Endodermal cell (in vitro differentiated cells): Measurements from ENCODE around the gene LTB. TPM values are rescaled to one million over a fixed set of nuclear protein-coding genes. Genes with fewer than 3 reads are reported as not detected.

Experiments used
- DNase-seq: peaks from one replicate; pipeline ENCODE4 v3.0.0-alpha.2; 2017
- H3K27ac ChIP-seq: 2 replicates; pipeline ENCODE4 v1.5.1; 2013; ENCODE audit warnings: mild to moderate bottlenecking, low read depth, low read length, moderate library complexity
- H3K27me3 ChIP-seq: 2 replicates; pipeline ENCODE4 v1.6.1; 2013; ENCODE audit warnings: mild to moderate bottlenecking, low read length, moderate library complexity; ENCODE audit not compliant: insufficient read depth, control insufficient read depth, poor library complexity, severe bottlenecking
- H3K36me3 ChIP-seq: 2 replicates; pipeline ENCODE4 v1.7.0; 2013; ENCODE audit warnings: mild to moderate bottlenecking, low read length, moderate library complexity; ENCODE audit not compliant: control insufficient read depth, insufficient read depth
- H3K4me1 ChIP-seq: one replicate; pipeline ENCODE4 v1.7.0; 2013; ENCODE audit warnings: low read length; ENCODE audit not compliant: control insufficient read depth, insufficient read depth
- H3K4me3 ChIP-seq: 2 replicates; pipeline ENCODE4 v1.5.1; 2013; ENCODE audit warnings: mild to moderate bottlenecking, low read length, moderate library complexity
- H3K9ac ChIP-seq: 2 replicates; pipeline ENCODE4 v1.6.1; 2013; ENCODE audit warnings: mild to moderate bottlenecking, low read length, moderate library complexity; ENCODE audit not compliant: poor library complexity, severe bottlenecking; ENCODE audit errors: extremely low read depth
- H3K9me3 ChIP-seq: 2 replicates; pipeline ENCODE4 v1.6.1; 2013; ENCODE audit warnings: mild to moderate bottlenecking, low read length, moderate library complexity; ENCODE audit not compliant: control insufficient read depth
- H3K27ac Mint-ChIP-seq: 2 replicates; pipeline ENCODE4 v1.8.0; 2020; ENCODE audit warnings: mixed read lengths
- H3K27me3 Mint-ChIP-seq: 2 replicates; pipeline ENCODE4 v1.8.0; 2021; ENCODE audit warnings: mild to moderate bottlenecking, mixed read lengths; ENCODE audit not compliant: insufficient read depth
- H3K36me3 Mint-ChIP-seq: 2 replicates; pipeline ENCODE4 v1.8.0; 2020; ENCODE audit warnings: low read depth, mixed read lengths
- H3K4me1 Mint-ChIP-seq: 2 replicates; pipeline ENCODE4 v1.8.0; 2020; ENCODE audit warnings: mixed read lengths
- H3K4me3 Mint-ChIP-seq: 2 replicates; pipeline ENCODE4 v1.8.0; 2020; ENCODE audit warnings: mild to moderate bottlenecking, moderate library complexity, mixed read lengths
- H3K9me3 Mint-ChIP-seq: 2 replicates; pipeline ENCODE4 v1.8.0; 2020; ENCODE audit warnings: mild to moderate bottlenecking, mixed read lengths
- CTCF ChIP-seq: fragments of 200-600 bp; sonication (generic); conservative IDR thresholded peaks from 2 replicates; pipeline ENCODE4 v1.5.0; 2021; ENCODE audit warnings: antibody characterized with exemption, mild to moderate bottlenecking
- WGBS, 2 experiments: methylation state at CpG; one replicate each; pipeline versions ENCODE4 v1.1.5 to v1.1.7; 2013; ENCODE audit warnings: missing lambda C conversion rate in 2 of 2, mixed read lengths in 1 of 2; ENCODE audit not compliant: insufficient coverage in 1 of 2, insufficient read length in 1 of 2; 5-methylcytosine and 5-hydroxymethylcytosine counted together
- total RNA-seq, 2 donors: library from RNA; stranded (reverse); fragmentation: NEBNext Ultra II Directional in 1 of 2; extraction: Animal tissue kit (Norgen Biotek cat#: 25700) in 1 of 2; gene quantifications; 2 replicates in 1 of 2; 3 replicates in 1 of 2; pipeline ENCODE4 v1.2.1, GENCODE V29; 2021

LTB gene
- total RNA-seq, 2 donors from 2014 or later = 1.3 TPM; not detected in 1

GRCh38 chr6:31621991-31622390 is 39.8 kb upstream of the LTB start:
- Histone ChIP-seq H3K36me3 (peaks cover 51% of the 10 kb centered on the region), H3K4me1 (no peaks in the 10 kb centered on the region), H3K9ac (peak overlapping the region; percentile 99), H3K9me3 (no peaks in the 10 kb centered on the region), H3K27me3 (no peaks in the 10 kb centered on the region), H3K4me3 (peak overlapping the region; percentile 99), H3K27ac (no peak overlapping the region)
- WGBS, 2 experiments = 36 to 54% methylated on average over 2 to 4 of the region's 4 CpGs
- Mint-ChIP-seq H3K27me3 (no peaks in the 10 kb centered on the region), H3K4me1 (peaks cover 11% of the 10 kb centered on the region), H3K27ac (peak overlapping the region; percentile 93), H3K36me3 (peaks cover 54% of the 10 kb centered on the region), H3K4me3 (peak overlapping the region; percentile 89), H3K9me3 (no peaks in the 10 kb centered on the region)
- no peak for DNase-seq
- no peak for TF ChIP-seq CTCF

- Histone ChIP-seq H3K4me1 (no peaks in the 10 kb centered on the region), H3K27me3 (no peaks in the 10 kb centered on the region), H3K9me3 (no peaks in the 10 kb centered on the region), H3K36me3 (peaks cover 45% of the 10 kb centered on the region), H3K4me3 (peak overlapping the region; percentile 99), H3K9ac (peak overlapping the region; percentile 99), H3K27ac (peak overlapping the region; percentile 100)
- Mint-ChIP-seq H3K36me3 (peaks cover 49% of the 10 kb centered on the region), H3K4me1 (peaks cover 13% of the 10 kb centered on the region), H3K9me3 (no peaks in the 10 kb centered on the region), H3K27ac (peak overlapping the region; percentile 93), H3K4me3 (peak overlapping the region; percentile 89), H3K27me3 (no peaks in the 10 kb centered on the region)
- DNase-seq = no peak
- 5 to 6% methylated on average over 11 to 15 of the region's 15 CpGs for WGBS, 2 experiments
- no peak for TF ChIP-seq CTCF
These were observed 39.2 kb upstream of the LTB start for GRCh38 chr6:31621320-31621939.

GRCh38 chr6:31620586-31621319 is 38.5 kb upstream of the LTB start, which contains the start of gene PRRC2A:
TSS of gene PRRC2A (plus strand) at chr6:31620715. CDS start at chr6:31622790, 2,075 bp downstream.
- Histone ChIP-seq H3K27me3 (no peaks in the 10 kb centered on the region), H3K9ac (peak within 1 kb of the TSS; percentile 99), H3K36me3 (peaks cover 38% of the 10 kb centered on the region), H3K9me3 (no peaks in the 10 kb centered on the region), H3K4me3 (peak within 1 kb of the TSS; percentile 99), H3K4me1 (no peaks in the 10 kb centered on the region), H3K27ac (peak within 1 kb of the TSS; percentile 100)
- H3K4me1 Mint-ChIP-seq = peaks cover 15% of the 10 kb centered on the region
- 0 to 1% methylated on average over 12 to 65 of the region's 67 CpGs for WGBS, 2 experiments
- no peak for DNase-seq
- no peaks in the 10 kb centered on the region for H3K27me3 Mint-ChIP-seq
- TF ChIP-seq CTCF = no peak
- peak within 1 kb of the TSS; percentile 99 for H3K27ac Mint-ChIP-seq
- H3K9me3 Mint-ChIP-seq = no peaks in the 10 kb centered on the region
- H3K4me3 Mint-ChIP-seq = peak within 1 kb of the TSS; percentile 89
- H3K36me3 Mint-ChIP-seq = peaks cover 43% of the 10 kb centered on the region
